ENCODE data around the gene ARHGAP24.

DNA sequence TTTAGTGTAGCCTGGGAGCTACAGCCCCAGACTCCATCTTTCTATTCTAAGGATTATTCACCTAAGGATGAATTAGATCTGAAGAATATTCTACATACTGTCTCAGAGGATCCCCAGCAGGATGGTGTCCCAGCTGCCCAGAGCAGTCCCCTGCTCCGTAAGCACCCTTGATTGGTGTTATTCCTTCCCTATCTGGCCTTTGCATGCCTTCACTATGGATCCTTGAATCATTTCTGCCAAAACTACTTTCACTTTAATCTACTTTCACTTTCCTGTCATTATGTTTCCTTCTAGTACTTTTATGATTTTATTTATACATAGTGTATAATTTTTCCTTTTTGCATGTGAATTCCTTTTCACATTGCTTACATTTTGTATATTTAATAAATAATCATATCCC is 39.2 kb downstream of the ARHGAP24 start:
- TF ChIP-seq EP300 (IDR thresholded peaks at IDR 0.05; ENCODE audit: borderline replicate concordance in 1 of 2, low read depth in 1 of 2, low read length in 1 of 2) (no peak), POLR2AphosphoS5 (IDR thresholded peaks at IDR 0.05; ENCODE audit: low read depth, low read length) (no peak), FOXM1 (IDR thresholded peaks at IDR 0.05; ENCODE audit: low read depth) (no peak), TAF1 (IDR thresholded peaks at IDR 0.05; ENCODE audit: borderline replicate concordance, low read depth, low read length) (no peak)
- TF ChIP-seq, protein P1, sequence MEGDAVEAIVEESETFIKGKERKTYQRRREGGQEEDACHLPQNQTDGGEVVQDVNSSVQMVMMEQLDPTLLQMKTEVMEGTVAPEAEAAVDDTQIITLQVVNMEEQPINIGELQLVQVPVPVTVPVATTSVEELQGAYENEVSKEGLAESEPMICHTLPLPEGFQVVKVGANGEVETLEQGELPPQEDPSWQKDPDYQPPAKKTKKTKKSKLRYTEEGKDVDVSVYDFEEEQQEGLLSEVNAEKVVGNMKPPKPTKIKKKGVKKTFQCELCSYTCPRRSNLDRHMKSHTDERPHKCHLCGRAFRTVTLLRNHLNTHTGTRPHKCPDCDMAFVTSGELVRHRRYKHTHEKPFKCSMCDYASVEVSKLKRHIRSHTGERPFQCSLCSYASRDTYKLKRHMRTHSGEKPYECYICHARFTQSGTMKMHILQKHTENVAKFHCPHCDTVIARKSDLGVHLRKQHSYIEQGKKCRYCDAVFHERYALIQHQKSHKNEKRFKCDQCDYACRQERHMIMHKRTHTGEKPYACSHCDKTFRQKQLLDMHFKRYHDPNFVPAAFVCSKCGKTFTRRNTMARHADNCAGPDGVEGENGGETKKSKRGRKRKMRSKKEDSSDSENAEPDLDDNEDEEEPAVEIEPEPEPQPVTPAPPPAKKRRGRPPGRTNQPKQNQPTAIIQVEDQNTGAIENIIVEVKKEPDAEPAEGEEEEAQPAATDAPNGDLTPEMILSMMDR (IDR thresholded peaks at IDR 0.05), result no peak

Measured in SK-N-SH (cell line).